NCI-H2227 (cell line): ENCODE results near the gene APLP2.
"Not testable (repeated sequence)": the region's sequence is repeated elsewhere in the genome, so short reads cannot be mapped to it uniquely, and the experiment has no call there.

Experiments used
- DNase-seq: peaks from one replicate; lab custom pipeline; 2025; ENCODE audit not compliant: unreplicated experiment; lab: John Stamatoyannopoulos, UW

The APLP2 gene

DNA sequence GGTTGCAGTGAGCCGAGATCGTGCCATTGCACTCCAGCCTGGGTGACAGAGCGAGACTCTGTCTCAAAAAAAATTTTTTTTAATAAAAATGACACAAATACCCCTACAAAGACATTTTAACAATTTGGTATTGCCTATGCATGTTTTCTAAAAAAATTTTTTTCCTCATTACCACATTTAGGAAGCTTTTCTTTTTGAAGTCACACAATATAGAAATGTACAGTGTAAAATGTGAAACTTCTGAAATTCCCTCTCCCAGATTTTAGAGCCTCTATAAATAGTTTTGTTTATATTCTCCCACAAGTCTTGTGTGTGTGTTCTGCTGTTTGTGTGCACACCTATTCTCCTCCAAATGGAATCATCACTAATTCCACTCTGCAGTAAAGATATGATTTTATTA lies 97.5 kb downstream of the APLP2 start:
- DNase-seq: no peak

DNA sequence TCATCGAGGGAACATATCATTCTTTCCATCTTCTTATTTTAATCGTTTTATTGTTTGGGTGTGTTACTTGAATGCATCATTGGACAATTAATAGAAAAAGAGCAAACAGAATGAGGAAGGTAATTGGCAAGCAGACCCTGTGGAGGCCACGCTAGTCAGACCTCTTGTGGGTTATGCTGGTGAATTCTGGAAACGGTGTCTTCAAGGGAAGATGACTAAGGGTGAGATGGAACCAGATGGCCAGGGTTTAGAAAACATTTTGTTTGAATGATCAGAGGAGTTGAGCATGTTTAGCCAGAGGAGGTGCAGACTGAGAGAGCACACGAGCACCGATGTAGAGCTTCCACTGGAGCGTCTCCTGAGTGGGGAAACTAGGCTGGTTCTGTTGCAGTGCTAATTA lies 98.4 kb downstream of the APLP2 start:
- no peak for DNase-seq

DNA sequence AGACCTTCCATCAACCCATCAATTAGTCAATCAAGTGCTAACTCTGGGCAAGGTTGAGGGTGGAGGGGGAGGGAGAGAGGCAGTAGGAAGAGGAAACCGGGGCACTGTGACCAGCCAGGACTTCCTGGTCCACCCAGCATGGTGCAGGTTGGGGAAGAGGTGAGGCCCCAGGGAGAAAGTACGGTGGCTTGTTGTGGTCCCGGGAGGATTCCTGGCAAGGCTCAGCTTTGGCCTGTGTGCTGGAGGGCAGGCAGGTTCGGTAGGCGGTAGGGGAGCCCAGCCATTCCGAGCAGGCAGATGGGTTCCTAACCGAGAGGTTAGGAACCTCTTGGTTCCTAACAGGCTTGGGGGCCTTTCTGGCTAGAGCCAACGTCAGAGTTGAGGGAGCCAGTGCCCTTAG lies 100.7 kb downstream of the APLP2 start:
- DNase-seq: no peak

DNA sequence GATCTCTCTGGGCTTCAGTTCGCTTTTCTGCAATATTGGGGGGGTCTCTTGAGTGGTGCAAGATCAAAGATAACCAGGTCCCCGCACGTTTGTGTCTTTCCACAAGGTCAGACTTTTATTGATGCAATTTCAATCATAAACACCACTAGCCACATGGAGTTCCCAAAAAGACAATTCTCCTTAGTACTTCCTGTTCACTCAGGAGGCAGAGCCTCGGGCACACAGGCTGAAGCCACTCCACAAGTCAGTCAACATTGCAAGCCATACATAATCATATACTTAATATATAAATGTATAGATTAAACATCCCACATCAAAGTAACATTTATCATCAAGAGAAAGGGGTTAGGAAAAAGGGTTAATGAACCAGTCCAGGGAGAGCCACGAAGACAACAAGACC lies 101.8 kb downstream of the APLP2 start:
- DNase-seq: no peak

DNA sequence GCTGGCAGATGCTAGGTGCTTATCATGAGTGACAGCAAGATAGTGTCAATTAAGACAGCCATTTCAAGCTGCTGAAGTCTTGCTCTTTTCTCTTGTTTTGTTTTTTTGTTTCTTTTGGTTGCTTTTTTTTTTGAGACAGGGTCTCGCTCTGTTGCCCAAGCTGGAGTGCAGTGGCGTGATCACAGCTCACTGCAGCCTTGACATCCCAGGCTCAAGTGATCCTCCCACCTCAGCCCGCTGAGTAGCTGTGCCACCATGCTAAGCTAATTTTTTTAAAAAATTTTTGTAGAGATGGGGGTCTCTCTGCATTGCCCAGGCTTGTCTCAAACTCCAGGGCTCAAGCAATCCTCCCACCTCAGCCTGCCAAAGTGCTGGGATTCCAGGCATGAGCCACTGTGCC lies 102.3 kb downstream of the APLP2 start:
- DNase-seq: not testable (repeated sequence)

DNA sequence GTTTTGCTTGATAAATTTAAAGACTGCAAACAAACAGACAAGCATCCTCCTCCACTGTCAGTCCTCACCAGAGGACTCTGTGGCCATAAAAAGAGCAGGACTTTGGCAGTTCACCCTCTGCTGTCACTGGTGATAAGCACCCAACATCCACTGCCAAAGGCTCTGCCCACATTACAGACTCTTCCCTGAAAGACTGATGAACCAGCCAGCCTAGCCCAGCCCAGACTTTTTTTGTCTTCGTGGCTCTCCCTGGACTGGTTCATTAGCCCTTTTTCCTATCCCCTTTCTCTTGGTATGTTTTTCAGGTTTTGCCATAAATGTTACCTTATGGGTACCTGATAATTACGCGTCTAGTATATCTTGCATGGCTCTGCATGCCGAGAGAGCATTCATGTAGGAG lies 104.9 kb downstream of the APLP2 start:
- no peak for DNase-seq

DNA sequence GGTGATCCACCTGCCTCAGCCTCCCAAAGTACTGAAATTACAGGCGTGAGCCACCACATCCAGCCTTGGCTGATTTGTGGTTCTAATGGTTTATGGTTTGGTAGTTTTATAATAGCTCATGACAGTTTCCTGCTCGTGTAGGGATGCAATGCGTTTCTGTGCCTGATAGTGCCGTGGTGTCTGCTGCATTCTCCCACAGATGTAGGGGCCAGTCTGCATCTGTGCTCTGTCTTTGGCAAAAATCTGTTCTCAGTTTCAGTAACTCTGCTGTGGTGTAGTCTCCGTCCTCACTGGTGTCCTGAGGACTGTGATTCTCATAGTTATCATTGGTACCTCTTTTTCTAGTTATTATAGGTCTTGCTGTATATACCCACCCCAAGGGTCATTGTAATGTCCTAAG lies 106.2 kb downstream of the APLP2 start:
- DNase-seq: no peak

DNA sequence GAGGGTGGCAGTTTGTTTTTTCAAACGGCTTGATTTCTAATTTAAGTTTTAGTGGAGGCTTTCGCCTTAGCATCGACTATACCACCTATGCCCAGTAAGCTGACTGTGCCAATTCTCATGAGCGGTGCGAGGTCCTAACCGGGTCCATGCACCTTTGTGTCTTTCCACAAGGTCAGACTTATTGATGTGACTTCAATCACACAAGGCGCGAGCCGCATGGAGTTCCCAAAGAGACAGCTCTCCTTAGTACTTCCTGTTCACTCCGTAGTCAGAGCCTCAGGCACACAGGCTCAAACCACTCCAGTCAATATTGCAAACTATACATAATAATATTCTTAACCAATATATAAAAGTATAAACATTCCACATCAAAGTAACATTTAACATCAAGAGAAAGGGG lies 108.1 kb downstream of the APLP2 start:
- no peak for DNase-seq

DNA sequence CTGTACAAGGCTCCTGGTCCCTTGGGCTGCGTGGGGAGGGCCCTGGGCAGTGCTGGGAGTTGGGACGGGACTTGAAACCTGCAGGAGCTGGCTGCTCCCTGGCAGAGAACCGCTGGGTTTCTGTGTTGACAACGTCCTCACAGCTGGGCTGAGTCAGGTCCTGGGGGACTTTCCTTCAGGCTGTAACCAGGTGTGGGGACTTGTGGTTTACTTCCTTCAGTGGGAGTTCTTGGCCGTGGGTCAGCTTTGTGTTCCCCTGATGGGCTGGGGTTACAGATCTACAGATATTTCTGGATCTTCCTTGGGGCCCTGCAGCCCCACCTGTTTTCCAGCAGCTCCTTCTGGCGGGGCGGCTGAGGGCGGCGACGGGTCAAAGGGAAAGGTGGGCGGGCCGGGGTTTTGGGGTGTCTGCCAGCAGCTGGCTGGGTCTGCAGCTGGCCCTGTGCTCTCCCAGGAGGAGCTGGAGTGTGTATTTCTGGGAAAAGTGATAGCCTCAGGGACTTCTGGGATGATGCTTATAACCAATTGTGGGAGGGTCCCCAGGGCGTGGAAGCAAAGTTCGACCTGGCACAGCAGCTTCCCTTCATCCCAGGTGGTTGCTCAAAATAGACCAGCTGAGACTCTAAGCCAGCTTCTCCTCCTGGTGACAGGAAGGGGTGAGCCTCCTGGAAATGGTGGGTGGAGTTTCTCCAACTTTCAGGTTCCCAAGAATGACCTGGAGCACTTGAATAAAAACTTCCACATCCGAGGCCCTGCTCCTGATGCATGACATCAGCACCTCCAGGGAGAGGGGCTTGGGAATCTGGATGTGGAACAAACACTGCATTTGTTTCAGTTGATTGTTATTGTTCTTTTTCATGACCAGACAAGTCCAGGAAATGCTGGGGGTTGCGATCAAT lies 109.0 kb downstream of the APLP2 start:
- no peak for DNase-seq

DNA sequence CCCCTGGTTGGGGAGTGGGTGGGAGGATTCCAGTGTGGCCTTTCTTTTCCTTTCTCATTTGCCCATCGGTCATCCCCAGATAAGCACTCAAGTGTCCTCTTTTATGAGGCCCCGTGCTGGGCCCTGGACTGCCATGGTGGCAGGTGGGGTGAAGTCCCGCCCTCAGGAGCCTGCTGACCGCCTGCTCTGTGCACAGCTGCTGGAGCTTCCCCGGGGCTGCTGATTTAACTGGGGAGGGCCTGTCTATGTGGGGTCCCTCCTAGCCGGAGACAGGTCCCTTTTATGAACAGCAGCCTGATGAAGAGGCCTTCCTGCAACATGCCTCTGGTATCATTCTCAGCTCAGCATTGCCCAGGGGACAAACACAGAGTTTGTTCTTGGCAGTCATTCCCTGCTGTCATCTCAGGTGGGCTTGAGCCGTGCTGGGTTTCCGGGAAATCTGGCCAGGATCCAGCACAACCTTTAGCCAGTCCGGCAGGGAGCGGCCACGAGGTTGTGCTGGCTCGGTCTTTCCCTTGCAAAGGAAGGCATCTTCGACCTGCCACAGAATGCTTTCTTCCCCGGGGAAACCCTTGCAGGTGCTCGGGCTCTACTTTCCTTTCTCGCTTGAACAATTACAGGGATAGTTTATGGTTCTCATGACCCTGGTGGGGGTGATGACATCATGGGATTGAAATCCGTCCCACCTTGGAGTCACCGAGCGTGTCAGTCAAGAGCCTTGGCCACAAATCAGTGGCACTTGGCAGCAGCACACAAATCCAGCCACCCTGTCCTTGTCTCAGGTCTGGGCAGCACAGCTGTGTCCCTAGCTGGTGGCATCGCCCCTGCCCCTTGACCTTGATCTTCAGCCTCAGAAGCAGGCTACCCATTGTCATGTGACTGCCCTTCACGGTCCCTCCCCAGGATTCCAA lies 110.0 kb downstream of the APLP2 start:
- no peak for DNase-seq

DNA sequence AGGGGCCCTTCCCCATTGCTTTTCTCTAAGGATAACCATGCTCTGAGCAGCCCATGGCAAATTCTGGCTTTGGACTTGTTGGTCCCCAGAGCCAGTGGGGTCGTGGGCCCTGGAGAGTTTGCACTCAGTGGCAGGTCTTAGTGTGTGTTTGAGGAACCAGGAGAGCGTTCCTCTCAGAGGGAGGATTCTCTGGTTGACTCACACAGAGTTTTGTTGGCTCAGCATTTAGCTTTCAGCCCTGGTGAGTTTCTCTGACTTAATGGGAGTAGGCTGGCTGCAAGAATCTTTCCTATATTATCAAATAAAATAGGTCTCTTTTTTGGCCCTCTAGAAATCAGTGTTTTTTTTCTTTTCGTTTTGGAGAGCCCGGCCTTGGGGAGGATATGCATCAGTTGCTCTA lies 110.8 kb downstream of the APLP2 start:
- DNase-seq: no peak

DNA sequence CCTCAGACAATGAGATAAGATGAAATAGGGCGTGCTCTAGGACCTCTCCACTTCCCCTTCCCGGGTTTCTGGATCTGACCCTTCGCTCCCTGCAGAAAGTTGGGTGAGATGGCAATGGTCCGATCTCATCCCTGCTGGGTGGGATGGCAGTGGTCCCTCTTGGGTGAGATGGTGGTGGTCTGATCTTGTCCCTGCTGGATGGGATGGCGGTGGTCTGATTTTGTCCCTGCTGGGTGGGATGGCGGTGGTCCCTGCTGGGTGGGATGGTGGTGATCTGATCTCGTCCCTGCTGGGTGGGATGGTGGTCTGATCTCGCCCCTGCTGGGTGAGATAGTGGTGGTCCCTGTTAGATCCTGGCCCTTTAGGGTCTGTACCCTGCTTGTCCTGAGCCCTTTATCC lies 111.2 kb downstream of the APLP2 start:
- DNase-seq: no peak

DNA sequence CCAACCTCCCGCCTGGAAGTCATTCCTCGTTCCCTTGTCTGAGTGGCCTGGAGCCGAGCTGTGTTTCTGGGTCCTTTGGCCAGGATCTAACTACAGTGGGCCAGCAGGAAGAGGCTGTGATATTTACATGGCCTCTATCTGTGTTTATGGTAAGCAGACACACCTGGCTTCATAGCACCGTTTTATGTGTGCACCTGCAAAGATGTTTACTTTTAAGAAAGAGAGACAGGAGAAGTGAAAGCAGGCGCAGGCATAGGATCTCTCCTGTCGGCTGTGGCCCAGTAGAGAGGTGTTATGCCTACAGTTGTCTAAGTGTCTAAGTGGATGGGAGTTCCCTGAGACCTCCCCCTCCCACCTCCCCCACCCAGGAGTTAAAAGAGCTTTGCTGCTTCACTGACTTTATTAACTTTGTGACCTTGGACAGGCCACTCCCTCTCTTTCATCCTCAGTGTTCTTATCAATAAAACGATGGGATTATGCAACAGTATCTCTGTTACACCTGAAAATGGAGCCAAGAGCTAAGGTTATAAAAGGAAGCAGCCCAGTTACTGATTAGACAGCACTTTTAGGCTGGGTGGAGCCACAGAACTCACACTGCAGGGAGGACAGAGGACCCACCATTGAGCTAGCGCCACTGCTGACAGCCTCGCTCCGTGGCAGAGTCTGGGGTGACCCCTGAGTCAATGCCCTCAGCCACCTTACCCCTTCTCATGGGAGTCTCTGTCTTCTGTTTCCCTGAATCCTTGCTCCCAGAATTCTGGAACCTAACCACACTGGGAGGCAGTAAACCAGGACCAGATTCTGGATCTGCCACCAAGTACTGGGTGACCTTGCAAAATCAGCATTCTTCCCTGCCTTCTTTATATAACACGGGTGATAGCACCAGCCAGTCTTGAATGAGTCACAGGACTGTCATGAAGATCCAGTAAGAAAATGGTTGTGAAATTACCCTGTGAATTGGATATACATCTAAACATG lies 111.9 kb downstream of the APLP2 start:
- no peak for DNase-seq

DNA sequence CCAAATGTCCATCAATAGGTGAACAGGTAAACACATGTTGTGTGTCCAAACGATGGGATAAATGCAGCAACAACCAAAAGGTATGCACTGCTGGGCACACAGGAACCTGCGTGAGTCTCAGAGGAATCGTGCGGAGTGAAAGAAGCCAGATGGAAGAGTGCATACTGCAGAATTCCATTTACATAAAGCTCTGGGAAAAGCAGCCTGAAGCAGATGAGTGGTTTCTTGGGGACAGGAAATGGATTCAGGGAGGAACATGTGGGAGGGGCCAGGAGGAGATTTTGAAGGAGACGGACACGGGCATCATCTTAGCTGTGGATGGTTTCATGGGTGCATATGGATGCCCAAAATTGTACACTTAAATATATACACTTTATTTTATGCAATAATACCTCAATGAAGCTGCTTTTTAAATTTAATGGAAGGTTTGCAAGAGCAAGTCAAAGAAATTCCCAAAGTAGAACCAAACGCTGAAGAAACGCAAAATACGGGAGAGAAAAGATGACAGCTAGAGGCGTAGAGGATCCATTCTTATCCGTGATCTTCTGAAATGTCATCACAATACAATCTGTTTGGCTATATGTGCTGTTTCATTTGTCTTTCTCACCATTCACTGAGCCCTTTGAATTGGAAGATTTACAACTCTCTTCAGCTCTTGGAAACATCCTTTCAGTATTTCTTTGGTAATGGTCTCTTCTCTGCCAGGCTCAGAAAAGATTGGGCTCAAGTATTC lies 114.3 kb downstream of the APLP2 start:
- no peak for DNase-seq

DNA sequence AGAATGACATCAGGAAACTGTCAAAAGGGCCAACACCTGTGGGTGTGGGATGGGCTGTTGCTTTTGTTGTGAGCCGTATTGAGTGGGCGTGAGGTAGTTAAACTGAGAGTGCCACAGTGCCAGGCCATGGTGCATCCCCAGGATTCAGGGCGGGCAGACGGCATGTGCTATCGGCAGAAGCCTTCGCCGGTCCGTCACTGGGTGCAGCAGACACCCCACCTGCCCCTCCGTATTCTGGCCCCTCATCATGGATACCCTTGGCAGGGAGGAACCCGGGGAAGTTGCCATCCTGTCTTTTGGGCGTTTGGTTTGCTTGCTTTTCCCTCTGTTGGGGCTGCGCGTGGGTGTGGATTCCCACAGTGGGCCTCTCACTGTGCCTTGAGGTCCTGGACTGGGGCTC lies 117.4 kb downstream of the APLP2 start:
- DNase-seq: no peak

DNA sequence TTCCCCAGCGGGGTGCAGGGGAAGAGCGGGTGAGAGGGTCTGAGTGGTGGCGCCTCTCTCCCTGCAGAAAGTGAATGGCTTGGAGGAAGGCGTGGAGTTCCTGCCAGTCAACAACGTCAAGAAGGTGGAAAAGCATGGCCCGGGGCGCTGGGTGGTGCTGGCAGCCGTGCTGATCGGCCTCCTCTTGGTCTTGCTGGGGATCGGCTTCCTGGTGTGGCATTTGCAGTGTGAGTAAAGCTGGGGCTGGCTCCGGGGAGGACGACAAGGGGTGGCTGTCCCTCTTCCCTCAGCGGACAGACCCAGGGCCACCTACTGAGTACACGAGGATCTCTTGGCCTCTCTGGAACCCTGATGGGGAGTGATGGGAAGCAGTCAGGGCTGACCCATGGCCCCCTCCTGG lies 118.4 kb downstream of the APLP2 start:
- no peak for DNase-seq

DNA sequence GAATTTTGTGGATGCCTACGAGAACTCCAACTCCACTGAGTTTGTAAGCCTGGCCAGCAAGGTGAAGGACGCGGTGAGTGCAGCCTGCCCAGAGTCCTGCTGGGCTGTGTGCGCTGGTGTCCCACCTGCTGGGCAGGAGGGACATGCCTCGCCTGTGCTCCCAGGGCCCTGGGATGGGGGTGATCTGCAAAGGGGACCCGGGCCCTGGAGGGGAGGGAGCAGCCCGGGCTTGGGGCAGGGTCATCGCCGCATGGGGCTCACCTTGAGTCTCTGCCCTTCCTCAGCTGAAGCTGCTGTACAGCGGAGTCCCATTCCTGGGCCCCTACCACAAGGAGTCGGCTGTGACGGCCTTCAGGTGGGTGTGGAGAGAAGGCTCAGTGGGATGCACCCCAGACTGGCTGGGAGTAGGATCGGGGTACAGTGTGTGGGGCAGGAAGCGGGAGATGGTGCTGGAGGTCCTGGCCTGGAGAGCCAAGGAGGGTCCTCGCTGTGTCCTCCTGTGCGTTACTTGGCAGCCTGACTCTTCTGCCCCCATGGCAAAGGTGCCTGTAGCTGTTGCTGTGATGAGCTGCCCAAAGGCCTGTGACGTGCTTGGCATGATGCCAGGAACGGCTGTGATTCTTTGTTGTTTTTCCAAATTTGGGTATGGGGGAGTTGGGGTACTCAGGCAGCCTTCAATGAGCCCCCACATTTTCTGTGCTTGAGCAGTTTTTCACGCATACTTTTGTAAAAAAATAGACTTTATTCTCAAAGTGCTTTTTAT lies 119.1 kb downstream of the APLP2 start:
- no peak for DNase-seq

DNA sequence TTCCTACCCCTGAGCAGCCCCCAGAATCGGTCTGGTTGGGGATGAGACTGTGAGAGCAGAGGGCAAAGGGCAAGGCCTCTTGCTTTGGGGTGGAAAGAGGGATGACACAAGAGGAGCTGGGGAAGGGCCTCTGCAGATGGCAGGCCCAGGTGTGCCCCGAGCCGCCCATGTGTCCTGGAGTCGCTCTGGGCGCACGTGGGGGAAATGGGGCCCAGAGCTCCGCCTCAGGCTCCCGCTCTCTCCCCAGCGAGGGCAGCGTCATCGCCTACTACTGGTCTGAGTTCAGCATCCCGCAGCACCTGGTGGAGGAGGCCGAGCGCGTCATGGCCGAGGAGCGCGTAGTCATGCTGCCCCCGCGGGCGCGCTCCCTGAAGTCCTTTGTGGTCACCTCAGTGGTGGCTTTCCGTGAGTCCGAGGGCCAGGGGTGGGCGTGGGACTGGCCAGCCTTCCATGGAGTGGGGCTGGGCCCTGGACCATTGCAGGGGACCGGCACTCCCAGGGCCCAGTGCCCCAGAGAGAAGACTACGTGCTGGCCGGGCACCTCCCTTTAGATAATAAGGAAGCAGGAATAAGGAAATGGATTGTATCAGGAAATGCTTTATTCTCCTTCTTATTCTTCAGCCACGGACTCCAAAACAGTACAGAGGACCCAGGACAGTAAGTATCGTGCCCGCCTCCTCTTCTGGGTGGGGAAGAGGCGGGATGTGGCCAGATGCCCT lies 120.0 kb downstream of the APLP2 start:
- no peak for DNase-seq

DNA sequence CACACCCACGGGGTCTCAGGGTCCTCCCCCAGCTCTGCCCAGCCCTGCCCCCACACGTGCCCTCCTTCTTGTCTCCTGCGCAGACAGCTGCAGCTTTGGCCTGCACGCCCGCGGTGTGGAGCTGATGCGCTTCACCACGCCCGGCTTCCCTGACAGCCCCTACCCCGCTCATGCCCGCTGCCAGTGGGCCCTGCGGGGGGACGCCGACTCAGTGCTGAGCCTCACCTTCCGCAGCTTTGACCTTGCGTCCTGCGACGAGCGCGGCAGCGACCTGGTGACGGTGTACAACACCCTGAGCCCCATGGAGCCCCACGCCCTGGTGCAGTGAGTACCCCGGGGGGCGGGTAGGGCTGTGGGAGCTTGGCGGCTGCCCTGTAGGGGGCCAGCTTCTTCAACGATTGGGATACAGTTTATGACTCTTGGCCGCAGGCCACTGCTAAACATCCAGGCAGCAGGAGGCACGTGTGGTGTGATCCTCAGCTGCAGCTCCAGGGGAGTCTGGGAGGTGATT lies 120.7 kb downstream of the APLP2 start:
- DNase-seq: no peak
